GM12872 (cell line): ENCODE data around the gene ZKSCAN8.

ENCODE experiments used
- TF ChIP-seq, protein P1 (sequence below): IDR thresholded peaks from 3 replicates; pipeline ENCODE4 v1.5.1; 2011; ENCODE audit warnings: low read depth, mild to moderate bottlenecking, low read length, moderate library complexity; ENCODE audit not compliant: insufficient read depth

The ZKSCAN8 gene

GRCh38 chr6:28118217-28118616 lies 23.5 kb upstream of the ZKSCAN8 start:
- TF ChIP-seq, protein P1, sequence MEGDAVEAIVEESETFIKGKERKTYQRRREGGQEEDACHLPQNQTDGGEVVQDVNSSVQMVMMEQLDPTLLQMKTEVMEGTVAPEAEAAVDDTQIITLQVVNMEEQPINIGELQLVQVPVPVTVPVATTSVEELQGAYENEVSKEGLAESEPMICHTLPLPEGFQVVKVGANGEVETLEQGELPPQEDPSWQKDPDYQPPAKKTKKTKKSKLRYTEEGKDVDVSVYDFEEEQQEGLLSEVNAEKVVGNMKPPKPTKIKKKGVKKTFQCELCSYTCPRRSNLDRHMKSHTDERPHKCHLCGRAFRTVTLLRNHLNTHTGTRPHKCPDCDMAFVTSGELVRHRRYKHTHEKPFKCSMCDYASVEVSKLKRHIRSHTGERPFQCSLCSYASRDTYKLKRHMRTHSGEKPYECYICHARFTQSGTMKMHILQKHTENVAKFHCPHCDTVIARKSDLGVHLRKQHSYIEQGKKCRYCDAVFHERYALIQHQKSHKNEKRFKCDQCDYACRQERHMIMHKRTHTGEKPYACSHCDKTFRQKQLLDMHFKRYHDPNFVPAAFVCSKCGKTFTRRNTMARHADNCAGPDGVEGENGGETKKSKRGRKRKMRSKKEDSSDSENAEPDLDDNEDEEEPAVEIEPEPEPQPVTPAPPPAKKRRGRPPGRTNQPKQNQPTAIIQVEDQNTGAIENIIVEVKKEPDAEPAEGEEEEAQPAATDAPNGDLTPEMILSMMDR: no peak

- TF ChIP-seq, protein P1: no peak
Measured at GRCh38 chr6:28121876-28122275, 19.8 kb upstream of the ZKSCAN8 start.

DNA sequence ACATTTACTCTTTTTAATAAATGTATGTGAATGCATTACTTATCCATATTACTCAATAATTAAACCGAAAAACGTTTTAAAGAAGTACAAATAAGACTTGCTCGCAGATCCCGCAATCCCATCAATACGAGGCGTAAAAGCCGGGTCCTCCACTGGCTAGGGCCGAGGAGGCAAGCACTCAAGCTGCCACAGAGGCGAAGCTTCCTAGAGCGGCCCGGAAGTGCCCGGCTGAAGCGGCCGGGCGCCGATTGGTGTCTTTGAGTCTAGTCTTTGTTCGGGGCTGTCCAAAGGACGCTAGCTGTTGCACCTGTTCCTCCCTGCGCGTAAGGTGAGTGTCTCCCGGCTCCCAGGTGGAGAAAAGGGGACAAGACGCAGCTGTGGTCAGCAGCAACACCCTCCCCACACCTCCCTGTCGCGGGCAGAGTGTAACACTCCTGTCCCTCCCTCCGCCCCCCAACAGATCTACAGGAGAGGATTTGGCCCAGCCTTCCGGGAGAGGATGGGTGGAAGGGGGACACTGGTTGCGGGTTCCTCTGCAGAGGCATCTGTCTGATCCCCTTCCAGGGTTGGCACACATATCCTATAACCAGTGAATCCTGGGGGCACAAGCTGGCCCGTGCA lies 17.2 kb upstream of the ZKSCAN8 start, which contains the start of gene ZSCAN16:
TSS of gene ZSCAN16 (plus strand) at position 260 of the 621 bp plus-strand sequence. CDS start 835 bp downstream, outside the sequence.
- TF ChIP-seq, protein P1: no peak

DNA sequence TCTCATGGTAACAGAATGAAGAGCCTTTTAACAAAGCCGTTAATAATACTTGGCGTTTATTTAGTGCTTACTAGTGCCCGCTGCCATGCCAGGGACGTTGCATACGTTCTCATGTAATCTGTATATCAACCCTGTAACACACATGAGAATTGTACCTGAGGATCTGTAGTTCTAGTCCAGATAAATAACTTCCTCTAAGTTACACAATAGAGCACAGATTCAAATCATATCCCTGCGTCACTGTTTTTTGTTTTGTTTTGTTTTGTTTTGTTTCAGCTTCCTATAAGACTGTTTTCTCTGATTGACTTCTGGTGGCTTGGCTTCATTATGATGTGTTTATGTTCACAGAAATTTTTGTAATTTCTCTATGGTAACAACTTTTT lies 16.7 kb upstream of the ZKSCAN8 start:
- TF ChIP-seq, protein P1: no peak

DNA sequence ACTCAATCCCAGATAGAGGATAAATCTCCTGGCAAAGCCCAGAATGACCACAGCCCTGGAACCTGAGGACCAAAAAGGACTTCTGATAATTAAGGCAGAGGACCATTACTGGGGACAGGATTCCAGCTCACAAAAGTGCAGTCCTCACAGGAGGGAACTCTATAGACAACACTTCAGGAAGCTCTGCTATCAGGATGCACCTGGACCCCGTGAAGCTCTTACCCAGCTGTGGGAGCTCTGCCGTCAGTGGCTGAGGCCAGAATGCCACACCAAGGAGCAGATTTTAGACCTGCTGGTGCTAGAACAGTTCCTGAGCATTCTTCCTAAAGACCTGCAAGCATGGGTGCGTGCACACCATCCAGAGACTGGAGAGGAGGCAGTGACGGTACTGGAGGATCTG lies 16.3 kb upstream of the ZKSCAN8 start:
- TF ChIP-seq, protein P1: no peak

GRCh38 chr6:28134015-28134414 lies 7.7 kb upstream of the ZKSCAN8 start:
- TF ChIP-seq, protein P1: peak; percentile 57; the same call in 2 of the 3 replicates

- TF ChIP-seq, protein P1: no peak
Measured at GRCh38 chr6:28134716-28135115, 7.0 kb upstream of the ZKSCAN8 start.

DNA sequence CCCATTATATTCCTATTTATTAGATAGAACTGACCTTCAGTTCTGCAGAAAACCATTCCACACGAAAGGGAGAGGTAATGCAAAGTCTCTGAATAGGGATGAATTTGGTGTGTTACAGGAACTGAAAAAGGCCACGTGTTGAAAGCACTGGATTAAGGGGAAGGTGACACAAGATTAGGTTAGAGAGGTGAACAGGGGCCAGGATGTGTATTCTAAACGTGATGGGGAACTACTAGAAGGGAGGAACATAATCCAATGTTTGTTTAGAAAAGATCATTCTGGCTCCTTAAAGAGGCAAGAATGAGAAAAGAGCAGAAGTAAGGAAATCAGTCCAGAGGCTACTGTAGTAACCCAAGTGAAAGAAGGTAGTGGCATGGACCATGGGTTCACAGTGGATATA lies 6.3 kb upstream of the ZKSCAN8 start:
- TF ChIP-seq, protein P1: no peak
